Thoracic aorta (tissue), 2 donors: ENCODE data around the gene POFUT2. TPM values are rescaled to one million over a fixed set of nuclear protein-coding genes. Genes with fewer than 3 reads are reported as not detected.

Experiments
- ATAC-seq: fragments of 150-250 bp; one replicate; pipeline ENCODE4 v1.8.0; 2017; ENCODE audit warnings: low read depth; ENCODE audit not compliant: insufficient number of reproducible peaks, low FRiP score
- DNase-seq: peaks from one replicate; pipeline ENCODE4 v3.0.0-alpha.2; 2020; ENCODE audit warnings: low spot score
- H3K27ac ChIP-seq, 2 donors: fragments of 200-600 bp; sonication (generic); 1 replicate in 1 of 2; 2 replicates in 1 of 2; pipeline ENCODE4 v1.5.1; 2016; ENCODE audit warnings: mild to moderate bottlenecking in 2 of 2, moderate library complexity in 2 of 2
- H3K27me3 ChIP-seq: fragments of 200-600 bp; sonication (generic); replicated peaks from 2 replicates; pipeline ENCODE4 v1.6.0; 2016; ENCODE audit warnings: mild to moderate bottlenecking; ENCODE audit not compliant: insufficient read depth
- H3K36me3 ChIP-seq: fragments of 200-600 bp; sonication (generic); one replicate; pipeline ENCODE4 v1.5.1; 2016
- H3K4me1 ChIP-seq, 2 donors: fragments of 200-600 bp; sonication (generic); 1 replicate in 1 of 2; 2 replicates in 1 of 2; pipeline versions ENCODE4 v1.5.1 to v1.6.0; 2016; ENCODE audit warnings: low read depth in 2 of 2, mild to moderate bottlenecking in 1 of 2; ENCODE audit not compliant: control insufficient read depth in 1 of 2
- H3K4me3 ChIP-seq: fragments of 200-600 bp; sonication (generic); 2 replicates; pipeline ENCODE4 v1.5.1; 2016; ENCODE audit warnings: mild to moderate bottlenecking
- H3K9me3 ChIP-seq: fragments of 200-600 bp; sonication (generic); 2 replicates; pipeline ENCODE4 v1.5.1; 2016
- CTCF ChIP-seq: fragments of 200-600 bp; sonication (generic); IDR thresholded peaks from one replicate; pipeline ENCODE4 v1.5.1; 2019; ENCODE audit warnings: antibody characterized with exemption
- total RNA-seq, 2 donors: library from RNA; depleted of rRNA; stranded (reverse); fragments of >200 nt; gene quantifications; one replicate each; pipeline versions ENCODE4 v1.1.0 to v1.2.3, GENCODE V29; 2016

Gene POFUT2
- total RNA-seq, 2 donors from 2014 or later: 70.8 to 87.3 TPM

- ATAC-seq (no peak), DNase-seq (no peak)
- H3K4me1 ChIP-seq: peaks cover 15 to 33% of the 10 kb centered on the region in 2 donors
- no peak overlapping the region for H3K4me3 ChIP-seq
- H3K36me3 ChIP-seq: no peaks in the 10 kb centered on the region
- H3K27ac ChIP-seq: no peak overlapping the region
- no peaks in the 10 kb centered on the region for H3K9me3 ChIP-seq
- no peaks in the 10 kb centered on the region for H3K27me3 ChIP-seq
- TF ChIP-seq CTCF: no peak
These were observed 44.7 kb upstream of the POFUT2 start for GRCh38 chr21:45332415-45332814.

DNA sequence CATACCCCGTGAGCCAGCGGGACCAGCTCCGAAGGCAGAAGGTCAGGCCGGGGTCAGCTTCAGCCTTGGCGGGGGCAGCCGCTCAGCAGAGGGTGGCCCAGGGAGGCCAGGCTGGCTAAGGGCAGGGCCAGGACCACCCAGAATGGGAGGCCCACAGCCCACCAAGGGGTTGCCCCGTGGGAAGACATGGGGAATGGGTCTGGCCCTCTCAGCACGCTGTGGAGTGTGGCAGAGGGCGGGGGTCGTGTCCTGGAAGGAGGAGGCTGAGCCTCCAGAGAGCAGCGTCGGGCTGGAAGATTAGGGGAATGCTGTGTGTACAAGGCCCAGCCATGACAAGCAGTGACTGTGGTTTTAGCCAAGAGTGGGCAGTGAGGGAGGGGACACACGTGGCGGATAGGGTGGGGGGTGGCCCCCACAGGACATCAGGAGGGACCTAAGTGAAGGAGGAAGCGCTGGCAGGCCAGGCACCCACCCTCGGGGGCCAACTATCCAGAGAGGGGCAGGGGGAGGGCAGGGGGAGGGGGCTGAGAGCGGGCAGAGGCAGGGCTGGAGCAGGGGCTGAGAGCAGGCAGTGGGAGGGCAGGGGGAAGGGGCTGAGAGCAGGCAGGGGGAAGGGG, 43.9 kb upstream of the POFUT2 start:
- Histone ChIP-seq H3K4me1 (peaks cover 11 to 28% of the 10 kb centered on the region in 2 donors), H3K27ac (no peak overlapping the region), H3K9me3 (no peaks in the 10 kb centered on the region), H3K4me3 (no peak overlapping the region), H3K27me3 (no peaks in the 10 kb centered on the region), H3K36me3 (no peaks in the 10 kb centered on the region)
- DNase-seq (no peak), ATAC-seq (no peak)
- TF ChIP-seq CTCF: no peak

DNA sequence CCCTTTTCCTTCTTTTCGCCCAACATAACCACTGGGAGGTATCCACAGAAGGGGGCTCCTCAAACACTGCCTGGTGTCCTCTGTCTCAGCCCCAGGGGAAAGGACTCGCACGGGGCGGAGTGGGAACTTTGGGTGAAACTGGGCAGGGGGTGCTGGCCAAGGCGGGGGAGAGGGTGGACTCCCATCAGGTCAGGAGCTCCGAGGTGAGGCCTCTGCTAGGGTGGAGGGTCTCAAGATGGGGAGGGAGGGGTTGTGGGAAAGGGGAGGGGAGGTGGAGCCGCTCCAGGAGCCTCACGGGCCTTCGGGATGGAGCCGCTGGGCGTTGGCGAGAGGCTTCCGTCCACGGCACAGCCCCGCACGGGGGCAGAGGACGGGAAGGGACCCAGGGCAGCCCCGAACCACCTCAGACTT, 43.2 kb upstream of the POFUT2 start:
- ATAC-seq (no peak), DNase-seq (no peak)
- H3K27ac ChIP-seq: no peak overlapping the region
- no peaks in the 10 kb centered on the region for H3K27me3 ChIP-seq
- H3K36me3 ChIP-seq: no peaks in the 10 kb centered on the region
- peaks cover 3 to 23% of the 10 kb centered on the region in 2 donors for H3K4me1 ChIP-seq
- H3K9me3 ChIP-seq: no peaks in the 10 kb centered on the region
- H3K4me3 ChIP-seq: no peak overlapping the region
- no peak for TF ChIP-seq CTCF

GRCh38 chr21:45330075-45330781, 42.5 kb upstream of the POFUT2 start:
- no peak for TF ChIP-seq CTCF
- no peaks in the 10 kb centered on the region for H3K27me3 ChIP-seq
- no peaks in the 10 kb centered on the region for H3K36me3 ChIP-seq
- H3K9me3 ChIP-seq: no peaks in the 10 kb centered on the region
- ATAC-seq (no peak), DNase-seq (no peak)
- peak overlapping the region in 1 of 2 donors; percentile 21 for H3K27ac ChIP-seq
- no peak overlapping the region for H3K4me3 ChIP-seq
- H3K4me1 ChIP-seq: peaks cover 3 to 27% of the 10 kb centered on the region in 2 donors

- H3K9me3 ChIP-seq: no peaks in the 10 kb centered on the region
- no peak for ATAC-seq
- no peak for DNase-seq
- H3K4me1 ChIP-seq: peaks cover 3 to 27% of the 10 kb centered on the region in 2 donors
- H3K27ac ChIP-seq: no peak overlapping the region
- H3K36me3 ChIP-seq: no peaks in the 10 kb centered on the region
- no peak for TF ChIP-seq CTCF
- no peak overlapping the region for H3K4me3 ChIP-seq
- H3K27me3 ChIP-seq: no peaks in the 10 kb centered on the region
These were observed 41.8 kb upstream of the POFUT2 start for GRCh38 chr21:45329261-45330074.
